ENCODE results near the gene AIM2.

Gene AIM2

GRCh38 chr1:159065106-159065505, 11.5 kb downstream of the AIM2 start:
- DNase-seq, result no peak
- no peaks in the 10 kb centered on the region for H3K4me1 ChIP-seq
- H3K9me3 ChIP-seq, result no peaks in the 10 kb centered on the region
- H3K4me3 ChIP-seq, result no peak overlapping the region
- no peak overlapping the region for H3K27ac ChIP-seq
- no peaks in the 10 kb centered on the region for H3K36me3 ChIP-seq
- no peak for TF ChIP-seq CTCF (IDR thresholded peaks at IDR 0.05)
- intact Hi-C loops (cut with DNase I; ENCODE audit: low total_unique reads), result no loop called here
- no peaks in the 10 kb centered on the region for H3K27me3 ChIP-seq

- Histone ChIP-seq H3K4me3 (no peak overlapping the region), H3K27ac (no peak overlapping the region), H3K4me1 (peaks cover 0 to 3% (median 0%) of the 10 kb centered on the region in 4 donors), H3K9me3 (no peaks in the 10 kb centered on the region), H3K36me3 (peaks cover 15 to 24% (median 22%) of the 10 kb centered on the region in 3 donors), H3K27me3 (no peaks in the 10 kb centered on the region)
- intact Hi-C loops (cut with DNase I; ENCODE audit: low total_unique reads), result no loop called here
- DNase-seq, result no peak
- no peak for TF ChIP-seq CTCF (IDR thresholded peaks at IDR 0.05)
Measured at GRCh38 chr1:159058751-159059150, 17.8 kb downstream of the AIM2 start.

GRCh38 chr1:159056069-159056698, 20.4 kb downstream of the AIM2 start:
- peaks cover 0 to 3% (median 0%) of the 10 kb centered on the region in 4 donors for H3K4me1 ChIP-seq
- H3K27ac ChIP-seq, result no peak overlapping the region
- intact Hi-C loops (cut with DNase I; ENCODE audit: low total_unique reads), result no loop called here
- no peaks in the 10 kb centered on the region for H3K27me3 ChIP-seq
- H3K4me3 ChIP-seq, result no peak overlapping the region
- no peak for DNase-seq
- H3K9me3 ChIP-seq, result no peaks in the 10 kb centered on the region
- peaks cover 38 to 50% (median 45%) of the 10 kb centered on the region in 3 donors for H3K36me3 ChIP-seq
- no peak for TF ChIP-seq CTCF (IDR thresholded peaks at IDR 0.05)

GRCh38 chr1:159055181-159055641, 21.4 kb downstream of the AIM2 start:
- H3K36me3 ChIP-seq, result peaks cover 48 to 60% (median 54%) of the 10 kb centered on the region in 3 donors
- DNase-seq, result no peak
- intact Hi-C loops (cut with DNase I; ENCODE audit: low total_unique reads), result no loop called here
- no peak overlapping the region for H3K27ac ChIP-seq
- no peak overlapping the region for H3K4me3 ChIP-seq
- H3K27me3 ChIP-seq, result no peaks in the 10 kb centered on the region
- no peak for TF ChIP-seq CTCF (IDR thresholded peaks at IDR 0.05)
- H3K4me1 ChIP-seq, result peaks cover 0 to 3% (median 0%) of the 10 kb centered on the region in 4 donors
- H3K9me3 ChIP-seq, result no peaks in the 10 kb centered on the region

GRCh38 chr1:159054427-159054826, 22.1 kb downstream of the AIM2 start:
- no peaks in the 10 kb centered on the region for H3K27me3 ChIP-seq
- no peak overlapping the region for H3K27ac ChIP-seq
- no peak for DNase-seq
- H3K4me1 ChIP-seq, result peaks cover 0 to 3% (median 0%) of the 10 kb centered on the region in 4 donors
- TF ChIP-seq CTCF (IDR thresholded peaks at IDR 0.05), result no peak
- peaks cover 55 to 67% (median 62%) of the 10 kb centered on the region in 3 donors for H3K36me3 ChIP-seq
- no peak overlapping the region for H3K4me3 ChIP-seq
- intact Hi-C loops (cut with DNase I; ENCODE audit: low total_unique reads), result no loop called here
- H3K9me3 ChIP-seq, result no peaks in the 10 kb centered on the region

All from tibial artery (tissue), 4 donors.